Kidney tubule cell (primary cell): ENCODE results near the gene GNAQ.
A peak's percentile ranks its signal among the peaks of the same experiment; 100 is the strongest.

Experiments used
- DNase-seq: peaks from one replicate; pipeline ENCODE4 v3.0.0-alpha.2; 2018; ENCODE audit warnings: low spot score

The GNAQ gene

DNA sequence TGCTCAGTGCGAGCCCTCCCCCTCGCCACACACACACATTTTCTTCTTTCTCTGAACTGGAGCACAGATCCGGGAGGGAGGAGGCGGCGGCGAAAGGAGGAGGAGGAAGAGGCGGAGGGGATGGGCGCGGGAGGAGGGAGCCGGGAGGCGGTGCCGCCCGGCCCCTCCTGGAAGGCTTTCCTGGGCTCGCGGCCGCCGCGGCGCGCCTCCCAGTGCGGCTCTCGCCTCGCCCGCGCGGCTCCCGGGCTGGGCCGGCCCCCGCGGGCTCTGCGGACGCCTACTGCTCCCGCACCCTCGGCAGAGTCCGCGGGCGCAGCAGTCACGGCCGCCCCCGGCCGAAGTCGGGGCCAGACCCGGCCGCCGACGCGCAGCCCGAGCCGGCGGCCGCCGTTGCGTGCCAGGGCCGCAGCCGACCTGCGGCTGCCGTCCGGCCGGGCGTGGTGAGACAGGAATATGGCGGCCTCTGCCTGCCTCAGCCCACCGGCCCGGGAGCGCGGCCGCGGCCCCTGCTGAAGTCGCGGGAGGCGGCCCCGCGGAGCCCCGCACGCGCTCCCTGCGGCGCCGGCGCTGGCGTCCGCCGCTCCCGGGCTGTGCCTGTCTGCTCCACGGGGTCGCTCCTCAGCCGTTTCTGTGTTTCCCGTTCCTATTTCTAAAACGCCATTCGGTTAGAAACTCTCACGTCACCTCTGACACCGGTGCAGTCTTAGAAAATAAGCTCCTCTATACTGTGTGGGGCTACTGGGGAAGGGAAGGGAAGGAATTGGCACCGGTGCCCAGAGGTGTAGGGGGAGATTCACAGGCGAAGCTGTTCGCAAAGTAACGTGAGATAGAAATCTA lies 500 bp upstream of the GNAQ start:
- DNase-seq = peak; percentile 97

DNA sequence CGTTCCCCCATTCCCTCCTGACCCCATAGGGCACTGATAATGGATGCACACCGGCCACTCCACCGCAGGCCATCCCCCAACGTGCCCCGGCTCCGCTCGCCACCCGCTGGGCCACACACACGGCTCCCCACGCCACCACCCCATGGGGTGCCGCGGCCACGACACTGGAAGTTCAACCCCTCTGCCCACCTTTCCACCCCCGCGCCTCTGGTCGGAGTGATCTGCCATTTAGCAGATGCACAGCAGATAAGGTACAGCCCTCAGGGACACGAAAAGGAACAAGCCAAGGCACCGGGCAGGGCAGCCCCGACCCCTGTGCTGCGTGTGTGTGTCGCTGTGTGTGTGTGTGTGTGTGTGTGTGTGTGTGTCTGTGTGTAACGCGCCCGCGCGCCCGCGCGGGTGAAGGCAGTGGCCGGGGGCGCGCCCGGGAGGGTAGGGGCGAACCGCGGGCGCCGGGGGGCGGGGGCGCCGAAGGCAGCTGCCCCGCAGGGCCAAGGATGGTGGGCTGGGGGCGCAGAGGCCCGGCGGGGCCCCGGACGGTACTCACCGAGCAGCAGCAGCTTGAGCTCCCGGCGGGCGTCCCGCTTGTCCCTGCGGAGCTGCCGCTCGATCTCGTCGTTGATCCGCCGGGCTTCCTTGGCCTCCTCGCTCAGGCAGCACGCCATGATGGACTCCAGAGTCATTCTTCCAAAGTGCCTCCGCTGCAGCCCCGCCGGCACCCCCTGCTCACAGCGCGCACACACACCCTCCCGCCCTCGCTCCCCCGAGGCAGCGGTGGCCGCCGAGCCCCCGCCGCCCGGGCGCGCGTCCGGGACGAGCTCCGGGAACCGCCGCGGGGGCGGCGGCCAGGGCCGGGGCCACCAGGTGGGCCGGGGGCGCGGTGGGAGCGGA lies 813 bp downstream of the GNAQ start:
- peak; percentile 56 for DNase-seq

DNA sequence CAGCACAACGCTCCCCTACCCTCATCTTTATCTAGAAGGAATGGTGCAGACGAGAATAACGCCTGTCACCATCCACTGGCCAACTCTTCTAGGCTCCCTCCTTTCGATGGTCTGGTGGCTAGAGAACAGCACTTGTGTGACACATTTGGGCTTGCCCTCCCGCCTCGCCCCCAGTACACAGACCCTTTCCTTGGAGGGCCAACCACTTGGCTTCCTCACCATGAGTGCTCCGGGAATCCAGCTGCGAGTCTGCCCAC lies 1.4 kb downstream of the GNAQ start:
- DNase-seq = peak; percentile 34

DNA sequence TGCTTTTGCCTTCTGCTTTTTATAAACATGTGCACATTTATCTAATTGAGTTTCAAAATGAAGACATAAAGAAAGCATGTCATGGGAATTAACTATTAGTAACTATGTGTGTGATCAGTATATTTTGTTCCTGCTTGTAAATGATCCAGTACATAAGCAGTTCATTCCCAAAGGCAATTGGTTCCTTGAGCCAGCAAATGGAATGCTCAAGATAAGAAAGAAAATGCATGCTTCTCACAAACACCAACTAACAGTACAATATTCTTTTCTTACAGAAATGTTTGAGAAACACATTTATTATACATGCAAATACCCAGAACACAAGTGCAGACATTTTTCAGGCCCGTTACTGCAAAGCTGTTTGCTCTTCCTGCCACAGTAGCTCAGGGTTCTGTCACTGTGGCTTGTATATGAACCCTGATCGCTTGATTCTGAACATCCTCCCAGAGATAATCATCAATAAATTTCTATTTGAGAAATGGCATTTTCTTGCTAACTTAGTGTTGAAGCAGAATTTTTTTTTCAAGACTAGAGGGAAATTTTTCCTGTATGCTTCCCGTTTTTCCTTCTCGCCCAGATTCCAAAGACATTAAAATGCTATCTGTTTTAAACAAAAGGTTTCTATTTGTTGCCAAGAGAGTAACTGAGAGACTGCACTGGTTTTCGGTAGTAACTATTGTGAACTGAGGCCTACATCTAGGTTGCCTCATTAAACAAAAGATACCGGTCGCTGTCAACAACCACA lies 1.9 kb downstream of the GNAQ start:
- DNase-seq = no peak

DNA sequence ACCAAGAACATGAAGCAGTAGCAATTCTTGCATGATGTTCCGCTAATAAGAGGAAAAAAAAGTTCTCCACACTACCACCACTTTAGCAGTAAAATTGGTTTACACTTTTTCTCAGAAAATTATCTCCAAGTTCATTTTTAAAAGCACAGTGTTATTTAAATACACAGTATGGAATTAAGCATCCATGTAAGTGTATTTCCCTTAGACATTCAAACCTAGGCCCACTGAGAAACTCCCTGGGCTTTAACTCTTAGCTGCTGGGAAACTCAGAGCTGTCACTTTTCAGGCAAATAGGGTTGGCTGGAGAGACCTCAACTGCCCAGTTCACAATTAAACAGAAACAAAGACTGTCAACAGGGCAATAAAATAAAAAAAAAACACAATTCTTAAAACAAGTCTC lies 2.7 kb downstream of the GNAQ start:
- no peak for DNase-seq

DNA sequence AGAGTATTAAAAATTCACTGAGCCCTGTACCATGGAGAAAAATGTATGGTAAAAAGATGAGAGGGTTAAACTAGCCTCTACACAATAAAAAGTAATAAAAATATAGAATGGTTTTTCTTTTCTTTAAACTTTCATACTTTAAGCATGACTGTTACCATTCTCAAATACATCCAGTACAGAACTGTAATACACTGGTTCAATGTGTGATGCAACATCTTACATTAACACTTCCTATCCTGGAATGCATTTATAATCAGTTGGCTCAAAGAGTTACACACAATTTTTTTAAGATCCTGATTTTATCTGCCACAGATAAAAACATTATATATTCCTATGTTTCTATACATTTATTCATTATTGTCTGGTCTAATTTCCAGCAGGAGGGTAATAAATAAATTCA lies 4.7 kb downstream of the GNAQ start:
- no peak for DNase-seq

DNA sequence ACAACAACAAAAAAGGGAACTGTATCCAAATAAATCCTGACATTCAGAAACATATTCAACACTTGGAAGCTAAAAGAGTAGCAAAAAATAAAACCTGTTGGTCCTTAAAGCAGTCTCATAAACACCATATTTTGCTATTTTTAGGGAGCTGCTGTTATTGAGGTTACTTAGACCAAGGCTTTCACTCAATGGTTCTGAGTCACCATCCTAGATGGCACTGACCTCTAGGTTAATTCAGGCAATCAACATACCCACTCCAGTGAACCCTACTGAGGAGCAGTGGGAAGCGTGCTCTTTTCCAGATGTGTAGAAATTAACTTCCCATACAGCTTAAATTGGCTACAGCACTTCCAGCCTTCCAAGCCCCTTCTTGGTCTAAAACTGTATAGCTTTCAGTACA lies 5.2 kb downstream of the GNAQ start:
- DNase-seq = no peak

DNA sequence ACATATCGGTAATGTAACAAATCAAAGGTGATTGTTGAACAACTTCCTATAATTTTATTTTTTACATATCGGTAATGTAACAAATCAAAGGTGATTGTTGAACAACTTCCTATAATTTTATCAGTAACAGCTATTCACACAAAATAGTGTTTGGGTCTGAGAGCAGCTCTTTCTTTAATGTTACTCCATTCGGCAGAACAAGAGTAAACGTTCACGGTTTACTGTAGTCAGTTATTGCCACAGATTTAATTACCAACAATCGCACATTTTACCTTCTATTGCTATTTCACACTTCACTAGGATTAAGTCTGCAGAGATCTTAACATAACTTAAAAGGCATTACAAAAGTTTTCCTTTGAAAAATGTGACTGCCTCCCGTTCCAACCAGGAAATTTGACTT lies 6.4 kb downstream of the GNAQ start:
- no peak for DNase-seq

DNA sequence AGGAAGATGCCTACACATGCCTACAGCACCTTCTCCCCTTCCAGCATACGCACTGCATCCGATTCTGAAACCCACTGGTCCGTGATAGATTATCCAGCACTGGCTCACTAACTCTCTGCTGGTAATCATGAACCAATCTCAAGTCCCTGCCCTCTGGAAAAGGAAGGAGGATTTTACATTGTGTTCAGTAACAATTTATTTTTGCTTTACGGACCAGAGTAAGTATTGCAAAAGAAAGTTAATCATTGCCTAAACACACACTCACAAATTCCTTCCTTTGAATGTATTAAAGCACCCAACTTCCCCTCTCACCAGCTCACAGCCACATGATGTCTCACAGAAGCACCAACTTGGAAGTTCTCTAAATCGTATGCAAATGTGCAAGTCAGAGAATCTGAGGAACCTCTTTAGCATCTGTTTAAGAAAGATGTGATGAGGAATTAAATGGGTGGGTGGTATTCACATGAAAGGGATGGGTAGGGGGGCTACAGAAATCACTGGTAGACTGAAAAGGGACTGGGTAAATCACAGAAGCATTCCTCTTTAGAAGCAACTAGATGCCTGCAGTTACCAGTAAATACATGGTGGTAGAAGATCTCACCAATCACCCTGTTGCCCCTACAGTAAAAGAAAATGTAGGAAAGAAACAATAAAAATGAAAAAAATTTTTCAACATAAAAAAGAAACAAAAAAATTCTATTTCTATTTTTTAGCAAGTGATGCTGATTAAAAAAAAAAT lies 8.4 kb downstream of the GNAQ start:
- peak; percentile 97 for DNase-seq

DNA sequence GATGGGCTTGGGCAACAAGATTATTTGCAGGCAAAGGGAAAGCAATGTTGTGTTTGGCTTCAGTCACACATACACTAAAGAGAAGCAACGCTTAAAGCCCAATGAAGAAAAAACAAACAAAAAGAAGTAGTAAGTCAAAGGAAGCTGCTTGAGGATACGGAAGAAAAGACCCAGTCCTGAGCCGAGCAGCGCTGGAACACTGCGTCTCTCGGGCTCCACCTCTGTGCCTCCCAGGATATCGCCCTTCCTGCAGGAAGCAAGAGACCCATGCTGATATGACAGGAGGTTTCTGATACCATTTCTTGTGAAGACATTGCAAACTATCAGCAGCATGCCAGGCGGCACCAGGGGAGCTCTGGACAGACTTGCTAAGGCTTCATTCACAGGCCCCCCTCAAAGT lies 9.9 kb downstream of the GNAQ start:
- DNase-seq = peak; percentile 49

DNA sequence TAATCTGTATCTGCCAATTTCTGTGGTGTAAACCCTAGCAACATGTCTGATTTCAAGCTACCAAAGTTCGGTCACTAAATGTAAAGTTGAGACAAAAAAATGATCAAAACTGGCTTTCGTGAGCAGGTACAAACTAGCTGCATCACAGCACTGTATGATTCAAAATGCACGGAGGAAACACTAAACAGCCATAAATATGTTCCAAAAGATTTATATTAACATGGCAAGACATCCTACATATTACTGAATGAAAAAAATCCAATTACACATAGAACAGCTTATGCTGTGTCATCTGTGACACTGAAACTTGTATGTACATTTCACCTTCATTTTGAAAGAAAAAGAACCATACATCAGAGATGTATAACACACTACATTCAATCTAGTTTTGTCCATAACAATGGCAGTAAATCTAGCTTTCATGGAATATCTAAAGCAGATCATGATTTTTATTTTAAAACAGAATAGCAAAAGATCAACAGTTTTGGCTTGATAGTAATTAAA lies 14.4 kb downstream of the GNAQ start:
- DNase-seq = no peak

DNA sequence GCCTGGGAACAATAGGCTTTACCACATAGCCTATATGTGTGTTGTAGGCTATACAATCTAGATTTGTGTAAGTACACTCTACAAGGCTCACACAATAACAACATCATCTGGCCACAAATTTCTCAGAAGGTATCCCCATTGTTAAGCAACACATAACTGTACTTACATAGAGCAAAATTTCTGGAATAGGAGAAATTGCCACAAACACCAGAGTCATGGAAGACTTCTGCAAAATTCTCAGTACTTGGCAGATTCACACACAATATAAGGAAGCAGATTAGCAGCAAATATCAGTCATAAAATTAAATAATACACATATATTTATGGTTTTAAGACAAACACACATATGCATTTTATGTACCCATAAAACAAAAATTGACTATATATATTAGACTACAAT lies 16.4 kb downstream of the GNAQ start:
- no peak for DNase-seq

DNA sequence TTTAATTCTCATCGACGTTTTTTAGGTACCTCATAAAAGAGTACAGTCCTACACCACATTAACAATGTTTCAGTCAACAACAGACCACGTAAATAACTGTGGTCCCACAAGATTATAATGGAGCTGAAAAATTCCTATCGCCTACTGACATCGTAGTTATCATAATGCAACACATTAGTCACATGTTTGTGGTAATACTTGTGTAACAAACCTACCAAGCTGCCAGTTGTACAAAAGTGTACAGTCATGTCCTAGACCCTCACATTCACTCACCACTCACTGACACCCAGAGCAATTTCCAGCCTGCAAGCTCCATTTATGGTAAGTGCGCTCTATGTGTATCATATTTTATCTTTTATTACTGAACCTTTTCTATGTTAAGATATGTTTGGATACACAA lies 16.8 kb downstream of the GNAQ start:
- peak; percentile 17 for DNase-seq

DNA sequence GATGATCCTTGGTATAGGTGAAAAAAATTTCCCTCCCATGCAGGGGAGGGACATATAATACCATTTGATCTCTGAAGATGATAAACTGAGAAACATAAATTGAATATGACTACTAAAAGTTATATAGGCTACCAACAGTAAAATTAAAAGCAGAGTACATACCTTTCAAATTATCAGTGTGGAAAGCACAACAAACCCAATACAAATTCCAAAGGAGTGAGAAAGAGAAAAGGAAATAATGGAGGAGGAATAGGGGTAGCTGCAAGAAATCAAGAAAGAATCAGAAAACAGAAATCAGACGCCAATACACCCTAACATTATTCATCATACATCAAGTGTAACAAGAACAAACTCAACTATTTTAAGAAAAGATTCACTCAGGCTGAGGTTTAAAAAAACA lies 17.7 kb downstream of the GNAQ start:
- no peak for DNase-seq

DNA sequence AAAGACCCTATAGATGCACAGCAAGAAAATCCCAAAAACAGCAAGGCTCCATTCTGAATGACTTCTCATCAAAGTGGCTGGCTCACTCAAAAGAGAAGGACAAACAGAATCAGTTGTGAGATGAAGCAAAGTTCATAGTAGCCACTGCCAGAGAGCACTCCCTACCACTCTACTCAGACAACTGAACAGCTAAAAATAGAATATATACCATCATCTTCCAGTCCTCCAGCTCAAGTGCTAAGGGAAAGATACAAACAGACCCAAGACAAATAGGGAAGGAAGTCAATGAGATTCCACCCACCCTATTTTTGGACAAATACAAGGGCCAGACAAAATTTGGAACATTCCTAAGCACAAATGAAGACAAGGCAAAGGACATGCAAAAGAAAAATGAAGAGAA lies 20.6 kb downstream of the GNAQ start:
- no peak for DNase-seq

DNA sequence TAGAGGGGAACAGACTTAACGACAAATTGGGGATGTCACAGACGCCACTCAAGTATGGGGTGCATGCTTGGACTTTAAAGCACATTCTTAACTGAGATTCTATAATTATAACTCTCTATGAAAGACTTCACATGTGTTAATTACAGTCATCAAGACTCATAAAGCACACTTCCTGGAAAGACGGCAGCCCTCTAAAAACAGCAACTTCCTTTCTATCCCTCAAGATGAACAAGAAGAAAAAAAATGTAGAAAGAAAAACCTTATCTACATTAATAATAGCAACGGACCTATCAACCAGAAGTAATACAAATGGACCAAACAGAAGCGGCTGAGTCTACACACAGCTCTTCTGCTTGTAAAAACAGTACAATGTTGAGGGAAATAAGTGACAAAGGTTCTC lies 21.2 kb downstream of the GNAQ start:
- no peak for DNase-seq

DNA sequence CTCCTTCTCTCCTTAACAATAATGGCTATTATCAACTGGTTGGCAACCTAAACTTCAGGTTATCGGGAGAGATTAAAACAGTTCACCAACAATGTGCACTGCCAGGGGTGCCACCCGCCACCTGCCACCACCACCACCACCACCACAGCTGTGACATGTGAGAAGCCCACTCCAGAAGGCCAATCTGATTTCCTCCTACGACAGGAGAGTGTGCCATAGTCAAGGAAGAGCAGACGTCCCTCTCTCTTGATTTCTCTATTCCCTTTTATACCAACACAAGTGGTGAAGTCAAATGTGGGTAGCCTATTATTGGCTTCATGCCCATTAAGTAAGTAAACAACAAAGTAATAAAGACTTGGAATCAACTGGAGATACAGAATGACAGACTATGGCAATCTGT lies 22.4 kb downstream of the GNAQ start:
- DNase-seq = no peak

DNA sequence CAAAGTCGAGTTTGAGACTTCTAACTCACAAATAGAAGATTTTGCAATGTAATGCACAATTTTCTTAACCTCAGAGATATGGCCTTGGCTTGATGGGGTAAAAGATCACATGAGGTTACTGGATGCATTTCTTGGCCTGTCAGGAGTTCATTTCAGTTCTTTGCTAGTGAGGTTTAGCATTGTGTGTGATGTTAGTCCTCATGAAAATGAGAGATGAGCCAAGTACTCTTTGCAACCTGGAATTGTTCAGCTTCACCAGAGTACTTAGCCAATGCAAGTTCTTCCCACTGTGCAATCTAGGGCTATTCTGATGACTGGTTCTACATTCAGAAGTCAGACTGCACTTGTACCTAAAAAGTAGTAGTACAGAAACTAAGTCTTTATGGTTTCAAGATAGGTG lies 24.9 kb downstream of the GNAQ start:
- DNase-seq = no peak

DNA sequence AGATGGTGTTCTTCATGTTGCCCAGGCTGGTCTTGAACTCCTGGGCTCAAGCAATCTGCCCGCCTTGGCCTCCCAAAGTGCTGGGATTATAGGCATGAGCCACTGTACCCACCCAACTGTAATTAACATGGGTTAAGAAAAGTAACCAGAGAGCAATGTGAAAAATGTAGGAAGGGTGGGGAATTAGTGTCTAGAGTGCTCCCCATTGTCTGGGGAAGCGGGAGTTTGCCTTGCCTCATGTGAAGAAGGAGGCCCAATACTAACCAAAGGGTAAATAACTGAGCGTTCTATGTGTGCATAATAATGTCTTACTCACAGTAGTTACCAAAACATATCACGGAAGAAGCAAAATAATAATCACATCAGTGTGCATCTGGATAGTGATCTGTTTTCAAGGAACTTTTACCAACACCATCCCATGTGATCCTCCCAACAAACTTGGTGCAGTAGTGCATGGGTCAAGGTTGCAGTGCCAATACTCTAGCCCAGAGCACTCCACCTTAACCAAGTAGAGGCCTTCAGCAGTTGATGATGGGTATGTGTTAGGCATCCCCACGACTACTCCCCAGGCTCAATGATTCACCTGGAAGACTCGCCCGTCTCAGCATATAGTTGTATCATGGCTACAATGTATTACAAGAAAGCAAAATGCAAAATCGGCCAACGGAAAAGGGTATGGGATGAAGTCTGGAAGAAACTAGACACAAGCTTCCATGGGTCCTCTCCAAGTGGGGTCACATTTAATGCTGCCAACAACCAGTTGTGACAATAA lies 26.2 kb downstream of the GNAQ start:
- DNase-seq = peak; percentile 26

DNA sequence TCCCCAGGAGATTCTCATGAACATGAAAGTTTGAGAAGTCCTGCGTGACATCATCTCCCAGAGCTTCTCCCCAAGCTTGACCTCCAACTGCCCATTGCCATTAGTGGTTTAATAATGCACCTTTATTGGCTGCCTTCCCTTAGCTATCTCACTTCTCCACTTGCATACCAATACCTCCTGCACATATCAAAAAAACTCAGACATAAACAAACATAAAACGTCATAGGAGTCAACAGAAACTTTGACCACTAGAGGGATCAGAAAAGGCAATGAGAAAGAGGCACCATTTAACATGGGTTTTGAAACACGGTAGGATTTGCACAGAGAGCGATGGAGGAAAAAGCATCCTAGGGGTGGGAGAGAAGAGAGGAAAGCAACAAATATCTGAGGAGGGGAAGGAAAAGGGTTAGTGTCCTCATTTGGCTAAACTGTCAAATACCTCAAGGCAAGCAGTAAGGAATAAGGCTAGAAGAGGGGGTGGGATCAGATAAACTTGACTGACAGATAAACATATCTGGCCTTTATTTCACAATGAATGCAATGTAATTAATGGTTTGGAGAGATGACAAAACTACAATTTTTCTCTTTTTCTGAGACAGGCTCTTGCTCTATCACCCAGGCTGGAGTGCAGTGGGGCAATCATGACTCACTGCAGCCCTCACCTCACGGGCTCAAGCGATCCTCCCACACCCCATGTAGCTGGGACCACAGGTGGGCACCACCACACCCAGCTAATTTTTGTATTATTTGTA lies 27.0 kb downstream of the GNAQ start:
- peak; percentile 57 for DNase-seq

DNA sequence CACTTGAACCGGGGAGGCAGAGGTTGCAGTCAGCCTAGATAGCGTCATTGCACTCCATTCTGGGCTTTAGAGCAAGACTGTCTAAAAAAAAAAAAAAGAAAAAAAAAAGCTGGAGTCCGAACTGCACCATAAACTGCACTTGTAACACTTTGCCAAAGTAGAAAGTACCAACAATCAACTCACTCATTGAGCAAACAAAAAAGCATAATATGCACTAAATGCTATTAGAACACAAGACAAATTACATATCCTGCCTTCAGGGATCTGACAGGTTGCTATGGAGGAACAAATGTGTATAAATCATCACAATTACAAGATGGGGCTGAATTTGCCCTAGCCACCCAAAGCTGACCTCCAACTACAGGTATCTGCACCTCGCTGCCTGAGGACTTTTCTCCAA lies 27.9 kb downstream of the GNAQ start:
- DNase-seq = no peak
